H1 (cell line): ENCODE results near the gene NLGN4Y. TPM values are rescaled to one million over a fixed set of nuclear protein-coding genes. Genes with fewer than 3 reads are reported as not detected.

Source experiments
- CTCF ChIA-PET: fragments of 300-600 bp; sonication (Branson Sonifier 250); formaldehyde crosslinking; loops from one replicate; lab custom pipeline; 2021; ENCODE audit not compliant: partially characterized antibody; lab: Charles Lee
- POLR2A ChIA-PET: fragments of 300-600 bp; sonication (Branson Sonifier 250); formaldehyde crosslinking; loops from one replicate; lab custom pipeline; 2021; ENCODE audit warnings: inconsistent platforms; ENCODE audit not compliant: partially characterized antibody; lab: Charles Lee
- DNase-seq, 2 experiments: peaks; one replicate each; pipeline versions ENCODE4 v3.0.0 to v3.0.0-alpha.2; 2010 to 2022; ENCODE audit warnings: low spot score in 2 of 2, low read depth in 1 of 2, mixed read lengths in 1 of 2
- FAIRE-seq: peaks from 2 replicates; lab custom pipeline; 2011; peaks lifted over from hg19 to GRCh38; lab: Jason Lieb, UNC
- H2AFZ ChIP-seq: 2 replicates; pipeline ENCODE4 v1.8.1; 2012; ENCODE audit warnings: low read length, inconsistent platforms
- H2AK5ac ChIP-seq: 2 replicates; pipeline ENCODE4 v1.6.1; 2013; ENCODE audit warnings: low read depth, low read length
- H2BK120ac ChIP-seq: replicated peaks from 2 replicates; pipeline ENCODE3; 2013; ENCODE audit warnings: low read depth, low read length, inconsistent platforms
- H2BK12ac ChIP-seq: 2 replicates; pipeline ENCODE4 v1.6.1; 2013; ENCODE audit warnings: low read depth, low read length
- H2BK15ac ChIP-seq: 2 replicates; pipeline ENCODE4 v1.6.1; 2013; ENCODE audit warnings: low read length
- H2BK20ac ChIP-seq: 2 replicates; pipeline ENCODE4 v1.6.1; 2013; ENCODE audit warnings: low read length
- H2BK5ac ChIP-seq: 2 replicates; pipeline ENCODE4 v1.6.1; 2013; ENCODE audit warnings: low read depth, low read length
- H3K14ac ChIP-seq: 2 replicates; pipeline ENCODE4 v1.6.1; 2013; ENCODE audit warnings: inconsistent platforms; ENCODE audit not compliant: insufficient read length
- H3K18ac ChIP-seq: 2 replicates; pipeline ENCODE4 v1.6.1; 2013; ENCODE audit warnings: low read length; ENCODE audit errors: extremely low read depth
- H3K23ac ChIP-seq: 2 replicates; pipeline ENCODE4 v1.6.1; 2013; ENCODE audit warnings: inconsistent platforms; ENCODE audit not compliant: insufficient read length
- H3K23me2 ChIP-seq: 2 replicates; pipeline ENCODE4 v1.6.1; 2013; ENCODE audit warnings: low read depth, low read length
- H3K27ac ChIP-seq: 2 replicates; pipeline ENCODE4 v1.6.1; 2011; ENCODE audit warnings: low read depth, low read length, inconsistent platforms
- H3K27me3 ChIP-seq, 4 experiments: replicated peaks in 1 of 4; 1 replicate in 1 of 4; 2 replicates in 3 of 4; pipeline versions ENCODE4 v1.6.1 to v1.8.1; 2011 to 2013; ENCODE audit warnings: low read length in 3 of 4, mild to moderate bottlenecking in 3 of 4, inconsistent platforms in 2 of 4, mixed read lengths in 2 of 4, moderate library complexity in 1 of 4; ENCODE audit not compliant: control insufficient read depth in 3 of 4, insufficient read depth in 3 of 4; ENCODE audit errors: extremely low read depth in 1 of 4
- H3K36me3 ChIP-seq, 4 experiments: 2 replicates each; pipeline versions ENCODE4 v1.6.1 to v1.8.1; 2011 to 2013; ENCODE audit warnings: mild to moderate bottlenecking in 4 of 4, low read length in 3 of 4, moderate library complexity in 2 of 4, control low read depth in 1 of 4, inconsistent platforms in 1 of 4; ENCODE audit not compliant: insufficient read depth in 4 of 4, control insufficient read depth in 2 of 4
- H3K4ac ChIP-seq: replicated peaks from 2 replicates; pipeline ENCODE3; 2013; ENCODE audit warnings: low read length, low read depth, mixed read lengths, inconsistent platforms; ENCODE audit not compliant: insufficient read length
- H3K4me1 ChIP-seq, 4 experiments: replicated peaks in 1 of 4; 1 replicate in 1 of 4; 2 replicates in 3 of 4; pipeline versions ENCODE4 v1.6.1 to v1.8.1; 2011 to 2013; ENCODE audit warnings: low read length in 3 of 4, inconsistent platforms in 2 of 4, mixed read lengths in 1 of 4; ENCODE audit not compliant: insufficient read depth in 4 of 4, control insufficient read depth in 3 of 4
- H3K4me2 ChIP-seq, 2 experiments: 2 replicates each; pipeline versions ENCODE4 v1.6.1 to v1.8.1; 2011 to 2013; ENCODE audit warnings: low read depth in 2 of 2, low read length in 2 of 2, control low read depth in 1 of 2, inconsistent platforms in 1 of 2, mild to moderate bottlenecking in 1 of 2; ENCODE audit not compliant: insufficient read depth in 1 of 2
- H3K4me3 ChIP-seq, 4 experiments: fragments of 200-600, 300-600 bp in 1 of 4; sonication (generic), shearing (Covaris generic), sonication (Bioruptor Twin) in 1 of 4; 2 replicates each; pipeline versions ENCODE4 v1.5.1 to v1.8.1; 2011 to 2016; ENCODE audit warnings: low read length in 4 of 4, low read depth in 3 of 4, control low read depth in 2 of 4, inconsistent platforms in 2 of 4, mild to moderate bottlenecking in 2 of 4, mixed read lengths in 1 of 4, moderate library complexity in 1 of 4; ENCODE audit not compliant: insufficient read depth in 2 of 4; ENCODE audit errors: extremely low read depth in 1 of 4
- H3K56ac ChIP-seq: replicated peaks from 2 replicates; pipeline ENCODE3; 2013; ENCODE audit warnings: low read depth, mild to moderate bottlenecking, mixed read lengths, low read length, inconsistent platforms; ENCODE audit not compliant: insufficient read length
- H3K79me1 ChIP-seq: 2 replicates; pipeline ENCODE4 v1.6.1; 2013; ENCODE audit warnings: low read depth, low read length, control low read depth
- H3K79me2 ChIP-seq, 2 experiments: 2 replicates each; pipeline versions ENCODE4 v1.6.1 to v1.8.1; 2012 to 2013; ENCODE audit warnings: low read length in 2 of 2, mild to moderate bottlenecking in 2 of 2, inconsistent platforms in 1 of 2; ENCODE audit not compliant: insufficient read depth in 2 of 2, control insufficient read depth in 1 of 2
- H3K9ac ChIP-seq, 4 experiments: replicated peaks in 1 of 4; 1 replicate in 1 of 4; 2 replicates in 3 of 4; pipeline versions ENCODE4 v1.6.1 to v1.8.1; 2011 to 2013; ENCODE audit warnings: low read depth in 3 of 4, low read length in 3 of 4, control low read depth in 2 of 4, mild to moderate bottlenecking in 2 of 4, moderate library complexity in 2 of 4, inconsistent platforms in 1 of 4; ENCODE audit errors: extremely low read depth in 1 of 4
- H3K9me3 ChIP-seq, 2 experiments: 2 replicates each; pipeline versions ENCODE4 v1.6.1 to v1.8.1; 2012 to 2013; ENCODE audit warnings: mild to moderate bottlenecking in 2 of 2, moderate library complexity in 2 of 2, control low read depth in 1 of 2, inconsistent platforms in 1 of 2, low read depth in 1 of 2, low read length in 1 of 2, mixed read lengths in 1 of 2; ENCODE audit not compliant: insufficient read depth in 2 of 2
- H4K20me1 ChIP-seq, 2 experiments: replicated peaks in 1 of 2; 2 replicates each; pipeline versions ENCODE3 to v1.8.1; 2011 to 2013; ENCODE audit warnings: inconsistent platforms in 2 of 2, low read length in 2 of 2, mild to moderate bottlenecking in 1 of 2; ENCODE audit not compliant: insufficient read depth in 2 of 2, control insufficient read depth in 1 of 2
- H4K5ac ChIP-seq: 2 replicates; pipeline ENCODE4 v1.6.1; 2013; ENCODE audit warnings: low read length, low read depth, mixed read lengths, inconsistent platforms; ENCODE audit not compliant: insufficient read length
- H4K8ac ChIP-seq: 2 replicates; pipeline ENCODE4 v1.8.0; 2013; ENCODE audit warnings: mild to moderate bottlenecking, moderate library complexity, low read length, inconsistent platforms; ENCODE audit not compliant: insufficient read depth; ENCODE audit errors: extremely low read depth
- H4K91ac ChIP-seq: replicated peaks from 2 replicates; pipeline ENCODE3; 2013; ENCODE audit warnings: low read length, mixed read lengths, inconsistent platforms; ENCODE audit not compliant: insufficient read length
- NANOG ChIP-seq: IDR thresholded peaks from 2 replicates; pipeline ENCODE4 v1.6.1; 2011; ENCODE audit warnings: low read length, low read depth, mild to moderate bottlenecking, inconsistent platforms; ENCODE audit not compliant: insufficient read depth, poor library complexity, severe bottlenecking
- PHF8 ChIP-seq: fragments of 200-600 bp; sonication (generic); conservative IDR thresholded peaks from 2 replicates; pipeline ENCODE4 v1.7.1; 2012; ENCODE audit warnings: low read depth, mild to moderate bottlenecking, inconsistent platforms, low read length, moderate library complexity
- SP2 ChIP-seq: IDR thresholded peaks from 2 replicates; pipeline ENCODE4 v1.6.1; 2012; ENCODE audit warnings: mild to moderate bottlenecking, low read length, inconsistent platforms
- SRF ChIP-seq: IDR thresholded peaks from 2 replicates; pipeline ENCODE4 v1.6.1; 2011; ENCODE audit warnings: mild to moderate bottlenecking, low read depth, low read length, moderate library complexity
- polyA plus RNA-seq, 7 experiments: library from polyadenylated mRNA; depleted of rRNA in 3 of 7; stranded (reverse) in 5 of 7; unstranded in 2 of 7; fragments of >200 nt in 5 of 7; fragments of 200-250 nt in 2 of 7; gene quantifications; 1 replicate in 5 of 7; 2 replicates in 1 of 7; 4 replicates in 1 of 7; pipeline versions ENCODE4 v1.2.1 to v1.2.3, GENCODE V29; 2011 to 2013; ENCODE audit warnings: missing spikeins in 2 of 7, mixed read lengths in 2 of 7
- total RNA-seq: library from RNA; stranded (reverse); fragmentation: NEBNext Ultra II Directional; extraction: Animal tissue kit (Norgen Biotek cat#: 25700); gene quantifications from 2 replicates; pipeline ENCODE4 v1.2.1, GENCODE V29; 2021
- TF ChIP-seq, protein P1 (sequence below), 3 experiments: IDR thresholded peaks; 1 replicate in 2 of 3; 2 replicates in 1 of 3; pipeline versions ENCODE4 v1.5.1 to v1.6.1; 2011; ENCODE audit warnings: low read length in 3 of 3, mild to moderate bottlenecking in 3 of 3, inconsistent platforms in 2 of 3, low read depth in 1 of 3, moderate library complexity in 1 of 3; ENCODE audit not compliant: insufficient read depth in 1 of 3; ENCODE audit errors: control extremely low read depth in 1 of 3

NLGN4Y gene
- total and polyA plus RNA-seq, 2 of the 8 experiments (the other 6 are each of a cell fraction or from before 2014, with no cell fraction given), result 35.7 to 51.3 TPM

- no peak overlapping the region for H4K5ac ChIP-seq
- no peaks in the 10 kb centered on the region for H3K27me3 ChIP-seq
- H2BK20ac ChIP-seq, result no peak overlapping the region
- no peak overlapping the region for H2BK5ac ChIP-seq
- no peak overlapping the region for H3K18ac ChIP-seq
- ChIA-PET POLR2A (no interaction called here), CTCF (no interaction called here)
- no peaks in the 10 kb centered on the region for H3K9me3 ChIP-seq
- DNase-seq (no peak), FAIRE-seq (no peak)
- no peaks in the 10 kb centered on the region for H3K79me2 ChIP-seq
- no peaks in the 10 kb centered on the region for H4K20me1 ChIP-seq
- H2BK15ac ChIP-seq, result no peak overlapping the region
- H3K23me2 ChIP-seq, result no peaks in the 10 kb centered on the region
- no peak overlapping the region for H2BK120ac ChIP-seq
- TF ChIP-seq SP2 (no peak), SRF (no peak), PHF8 (no peak), NANOG (no peak)
- TF ChIP-seq, protein P1, sequence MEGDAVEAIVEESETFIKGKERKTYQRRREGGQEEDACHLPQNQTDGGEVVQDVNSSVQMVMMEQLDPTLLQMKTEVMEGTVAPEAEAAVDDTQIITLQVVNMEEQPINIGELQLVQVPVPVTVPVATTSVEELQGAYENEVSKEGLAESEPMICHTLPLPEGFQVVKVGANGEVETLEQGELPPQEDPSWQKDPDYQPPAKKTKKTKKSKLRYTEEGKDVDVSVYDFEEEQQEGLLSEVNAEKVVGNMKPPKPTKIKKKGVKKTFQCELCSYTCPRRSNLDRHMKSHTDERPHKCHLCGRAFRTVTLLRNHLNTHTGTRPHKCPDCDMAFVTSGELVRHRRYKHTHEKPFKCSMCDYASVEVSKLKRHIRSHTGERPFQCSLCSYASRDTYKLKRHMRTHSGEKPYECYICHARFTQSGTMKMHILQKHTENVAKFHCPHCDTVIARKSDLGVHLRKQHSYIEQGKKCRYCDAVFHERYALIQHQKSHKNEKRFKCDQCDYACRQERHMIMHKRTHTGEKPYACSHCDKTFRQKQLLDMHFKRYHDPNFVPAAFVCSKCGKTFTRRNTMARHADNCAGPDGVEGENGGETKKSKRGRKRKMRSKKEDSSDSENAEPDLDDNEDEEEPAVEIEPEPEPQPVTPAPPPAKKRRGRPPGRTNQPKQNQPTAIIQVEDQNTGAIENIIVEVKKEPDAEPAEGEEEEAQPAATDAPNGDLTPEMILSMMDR (IDR thresholded peaks at IDR 0.05; ENCODE audit: control extremely low read depth in 1 of 3, insufficient read depth in 1 of 3, low read depth in 1 of 3, low read length in 3 of 3), result no peak
- H3K14ac ChIP-seq, result no peak overlapping the region
- H2AFZ ChIP-seq, result no peak overlapping the region
- H3K36me3 ChIP-seq, result no peaks in the 10 kb centered on the region
- H3K27ac ChIP-seq, result no peak overlapping the region
- H4K91ac ChIP-seq, result no peak overlapping the region
- no peaks in the 10 kb centered on the region for H3K4me1 ChIP-seq
- H3K56ac ChIP-seq, result no peak overlapping the region
- no peak overlapping the region for H3K23ac ChIP-seq
- H3K79me1 ChIP-seq, result no peaks in the 10 kb centered on the region
- H4K8ac ChIP-seq, result no peak overlapping the region
- no peak overlapping the region for H2AK5ac ChIP-seq
- H3K9ac ChIP-seq, result no peak overlapping the region
- no peak overlapping the region for H3K4me2 ChIP-seq
- H3K4me3 ChIP-seq, result no peak overlapping the region
- no peak overlapping the region for H3K4ac ChIP-seq
- no peak overlapping the region for H2BK12ac ChIP-seq
Observed at GRCh38 chrY:14804041-14804440, 279.7 kb downstream of the NLGN4Y start.
